SK-N-MC (cell line): ENCODE results near the gene TRAPPC6A.

Source experiments
- EZH2 ChIP-seq: fragments of 200-600 bp; sonication (generic); IDR thresholded peaks from one replicate; pipeline ENCODE4 v1.6.1; 2017; ENCODE audit warnings: antibody characterized with exemption
- FOXP2 ChIP-seq: optimal IDR thresholded peaks from 2 replicates; pipeline ENCODE3; 2011; ENCODE audit warnings: mild to moderate bottlenecking, moderate library complexity; ENCODE audit not compliant: insufficient read depth; ENCODE audit errors: extremely low read length, control extremely low read depth
- POLR2AphosphoS5 ChIP-seq: IDR thresholded peaks from 2 replicates; pipeline ENCODE4 v1.6.1; 2012; ENCODE audit warnings: mild to moderate bottlenecking, low read depth, low read length, borderline replicate concordance

- TF ChIP-seq EZH2 = no peak
- TF ChIP-seq POLR2AphosphoS5 = no peak
- no peak for TF ChIP-seq FOXP2
Measured at GRCh38 chr19:45124021-45124420, 54.0 kb downstream of the TRAPPC6A start.
